Measurements from ENCODE around the gene NUP54. TPM values are rescaled to one million over a fixed set of nuclear protein-coding genes. Genes with fewer than 3 reads are reported as not detected.

NUP54 gene
- total RNA-seq, 2 donors from 2014 or later = 31.7 to 43.5 TPM

DNA sequence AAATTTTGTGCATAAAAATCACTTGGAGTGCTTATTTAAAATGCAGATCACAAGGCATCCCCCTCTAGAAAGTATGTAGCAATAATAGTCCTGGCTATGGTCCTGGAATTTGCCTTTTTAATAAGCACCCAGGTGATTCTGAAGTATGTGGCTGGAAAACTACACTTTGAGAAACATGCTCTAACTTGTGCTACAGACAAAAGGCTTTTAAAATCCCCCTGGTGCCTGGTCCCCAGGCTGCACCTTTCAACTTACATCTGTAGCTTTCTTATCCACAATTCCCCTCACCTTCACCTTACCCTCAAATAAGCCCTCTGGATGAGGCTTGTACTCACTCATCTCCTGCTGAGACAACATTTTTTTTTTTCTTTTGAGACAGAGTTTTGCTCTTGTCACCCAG is 52.6 kb downstream of the NUP54 start:
- intact Hi-C loops (cut with DNase I) = no loop called here
- H3K36me3 ChIP-seq = no peaks in the 10 kb centered on the region
- TF ChIP-seq POLR2AphosphoS5 (IDR thresholded peaks at IDR 0.05) = peak; percentile 49
- no peak for TF ChIP-seq POLR2A (IDR thresholded peaks at IDR 0.05)

DNA sequence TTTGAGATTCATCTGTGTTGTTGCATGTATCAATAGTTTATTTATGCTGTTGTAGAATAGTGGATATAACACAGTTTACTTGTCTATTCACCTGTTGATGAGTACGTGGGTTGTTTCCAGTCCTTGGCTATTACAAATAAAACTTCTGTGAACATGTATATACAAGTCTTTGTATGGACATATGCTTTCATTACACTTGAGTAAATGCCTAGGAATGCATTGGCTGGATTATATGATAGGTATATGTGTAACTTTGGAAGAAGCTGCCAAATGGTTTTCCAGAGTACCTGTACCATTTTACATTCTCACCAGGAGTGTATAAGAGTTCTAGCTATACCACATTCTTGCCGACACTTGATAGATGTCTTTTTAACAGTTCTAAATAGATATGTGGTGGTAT is 57.1 kb downstream of the NUP54 start:
- no peak for DNase-seq (ENCODE audit: low spot score)
- 45% methylated on average over 2 of the region's 2 CpGs for WGBS
- Histone ChIP-seq H3K27me3 (replicated peaks; ENCODE audit: insufficient read depth) (no peaks in the 10 kb centered on the region), H3K36me3 (no peaks in the 10 kb centered on the region), H3K4me1 (replicated peaks) (no peaks in the 10 kb centered on the region), H3K4me3 (no peak overlapping the region), H3K9me3 (no peaks in the 10 kb centered on the region), H3K27ac (peak overlapping the region in 1 of 2 donors; percentile 6)
- TF ChIP-seq, protein P1, sequence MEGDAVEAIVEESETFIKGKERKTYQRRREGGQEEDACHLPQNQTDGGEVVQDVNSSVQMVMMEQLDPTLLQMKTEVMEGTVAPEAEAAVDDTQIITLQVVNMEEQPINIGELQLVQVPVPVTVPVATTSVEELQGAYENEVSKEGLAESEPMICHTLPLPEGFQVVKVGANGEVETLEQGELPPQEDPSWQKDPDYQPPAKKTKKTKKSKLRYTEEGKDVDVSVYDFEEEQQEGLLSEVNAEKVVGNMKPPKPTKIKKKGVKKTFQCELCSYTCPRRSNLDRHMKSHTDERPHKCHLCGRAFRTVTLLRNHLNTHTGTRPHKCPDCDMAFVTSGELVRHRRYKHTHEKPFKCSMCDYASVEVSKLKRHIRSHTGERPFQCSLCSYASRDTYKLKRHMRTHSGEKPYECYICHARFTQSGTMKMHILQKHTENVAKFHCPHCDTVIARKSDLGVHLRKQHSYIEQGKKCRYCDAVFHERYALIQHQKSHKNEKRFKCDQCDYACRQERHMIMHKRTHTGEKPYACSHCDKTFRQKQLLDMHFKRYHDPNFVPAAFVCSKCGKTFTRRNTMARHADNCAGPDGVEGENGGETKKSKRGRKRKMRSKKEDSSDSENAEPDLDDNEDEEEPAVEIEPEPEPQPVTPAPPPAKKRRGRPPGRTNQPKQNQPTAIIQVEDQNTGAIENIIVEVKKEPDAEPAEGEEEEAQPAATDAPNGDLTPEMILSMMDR (IDR thresholded peaks at IDR 0.05) = no peak
- no peak for TF ChIP-seq POLR2AphosphoS5 (IDR thresholded peaks at IDR 0.05)
- intact Hi-C loops (cut with DNase I) = no loop called here

More for the DNA sequence above, 52.6 kb downstream of the NUP54 start:
- DNase-seq (ENCODE audit: low spot score) = peak; percentile 41
- H3K4me1 ChIP-seq (replicated peaks) = no peaks in the 10 kb centered on the region
- no peaks in the 10 kb centered on the region for H3K9me3 ChIP-seq
- H3K27ac ChIP-seq = no peak overlapping the region
- H3K27me3 ChIP-seq (replicated peaks; ENCODE audit: insufficient read depth) = no peaks in the 10 kb centered on the region
- no peak overlapping the region for H3K4me3 ChIP-seq

DNA sequence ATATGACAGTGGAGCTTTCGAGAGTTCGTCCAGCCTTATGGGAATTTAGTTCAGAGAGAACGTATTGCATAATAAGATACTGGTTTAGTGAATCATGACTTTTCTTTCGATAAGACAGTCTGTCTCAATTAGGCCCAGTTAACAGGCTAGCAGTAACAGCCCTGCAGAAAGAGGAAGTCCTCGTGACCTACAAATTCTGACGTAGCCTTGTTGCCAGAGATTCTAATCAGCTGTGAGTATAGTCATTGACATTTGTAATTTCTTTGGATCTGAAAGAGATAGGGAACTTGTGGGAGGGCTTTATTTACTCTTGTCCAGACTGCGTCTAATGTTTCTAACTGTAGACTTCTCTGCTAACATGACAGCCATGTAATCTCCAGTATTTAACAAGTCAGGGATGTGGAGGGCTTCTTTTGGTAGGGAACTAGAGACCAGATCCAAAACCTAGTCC is 57.9 kb downstream of the NUP54 start:
- no peak for TF ChIP-seq POLR2A (IDR thresholded peaks at IDR 0.05)
- TF ChIP-seq POLR2AphosphoS5 (IDR thresholded peaks at IDR 0.05) = peak; percentile 83
- TF ChIP-seq, protein P1 (IDR thresholded peaks at IDR 0.05) = no peak
- H3K9me3 ChIP-seq = no peaks in the 10 kb centered on the region
- H3K4me1 ChIP-seq (replicated peaks) = no peaks in the 10 kb centered on the region
- DNase-seq (ENCODE audit: low spot score) = peak; percentile 59
- intact Hi-C loops (cut with DNase I) = no loop called here
- no peaks in the 10 kb centered on the region for H3K36me3 ChIP-seq
- H3K4me3 ChIP-seq = no peak overlapping the region
- peak overlapping the region; percentile 6 to 27 for H3K27ac ChIP-seq
- WGBS = 9% methylated on average over 7 of the region's 7 CpGs
- H3K27me3 ChIP-seq (replicated peaks; ENCODE audit: insufficient read depth) = no peaks in the 10 kb centered on the region

DNA sequence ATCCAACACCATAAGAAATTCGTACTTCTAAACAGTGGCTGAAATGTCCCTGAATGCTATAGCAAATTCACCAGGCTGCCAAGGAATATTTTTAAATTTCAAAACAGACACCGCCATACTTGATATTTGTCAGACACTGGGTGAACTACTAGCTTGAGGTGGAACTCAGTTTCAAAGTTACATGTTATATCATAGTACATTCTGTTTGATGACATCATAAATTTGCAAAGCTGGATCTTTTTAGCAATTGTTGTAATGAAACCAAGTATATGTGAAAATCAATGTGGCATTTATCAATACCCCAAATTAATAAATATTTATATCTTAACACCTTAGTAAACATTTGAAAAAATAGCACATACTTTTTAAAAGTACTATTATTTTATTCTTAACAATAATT is 59.5 kb downstream of the NUP54 start:
- no peak overlapping the region for H3K27ac ChIP-seq
- H3K27me3 ChIP-seq (replicated peaks; ENCODE audit: insufficient read depth) = no peaks in the 10 kb centered on the region
- no peak overlapping the region for H3K4me3 ChIP-seq
- DNase-seq (ENCODE audit: low spot score) = no peak
- no peaks in the 10 kb centered on the region for H3K9me3 ChIP-seq
- H3K4me1 ChIP-seq (replicated peaks) = no peaks in the 10 kb centered on the region
- no peak for TF ChIP-seq POLR2A (IDR thresholded peaks at IDR 0.05)
- TF ChIP-seq POLR2AphosphoS5 (IDR thresholded peaks at IDR 0.05) = no peak
- TF ChIP-seq, protein P1 (IDR thresholded peaks at IDR 0.05) = no peak
- WGBS = 100% methylated on average over 2 of the region's 2 CpGs
- intact Hi-C loops (cut with DNase I) = loop anchor here (5.0 kb wide), 1 partner anchor 91 kb away; no protein-coding TSS in a partner anchor
- H3K36me3 ChIP-seq = no peaks in the 10 kb centered on the region

DNA sequence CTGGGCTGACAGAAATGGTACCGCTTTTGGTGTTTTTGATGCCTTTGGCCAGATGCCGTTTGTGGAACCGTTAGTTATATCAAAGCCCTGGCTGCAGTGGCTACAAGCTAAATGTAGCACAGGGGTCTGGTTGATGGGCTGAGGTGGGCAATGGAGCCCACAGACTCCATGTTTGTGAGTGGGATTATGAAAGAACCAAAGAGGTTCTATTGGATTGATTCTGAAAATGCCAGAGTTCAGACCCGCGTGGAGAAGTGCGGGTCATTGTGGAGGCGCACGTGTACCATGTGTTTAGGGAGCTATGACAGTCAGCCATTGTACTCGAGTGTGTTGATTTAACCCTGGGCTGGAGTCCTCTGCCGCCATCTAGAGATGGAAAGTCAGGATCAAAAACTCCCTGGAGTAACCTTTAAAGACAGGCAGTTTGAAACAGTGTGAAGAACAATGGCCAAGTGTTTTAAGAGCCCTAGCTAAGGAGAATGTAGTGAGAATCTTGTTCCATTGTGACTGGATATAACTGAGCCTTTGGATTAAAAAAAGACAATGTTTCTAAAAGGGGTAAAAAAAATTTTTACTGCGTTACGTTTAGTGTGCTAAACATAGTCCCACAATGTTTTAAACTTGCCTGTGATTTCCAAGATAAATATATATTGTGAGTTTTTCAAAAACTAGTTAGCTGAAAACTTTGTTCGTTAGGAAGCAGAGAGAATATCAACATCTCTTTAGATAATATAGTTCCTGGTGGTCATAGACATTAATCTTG is 61.0 kb downstream of the NUP54 start:
- no peak for TF ChIP-seq POLR2A (IDR thresholded peaks at IDR 0.05)
- peak; percentile 22 for TF ChIP-seq POLR2AphosphoS5 (IDR thresholded peaks at IDR 0.05)
- TF ChIP-seq, protein P1 (IDR thresholded peaks at IDR 0.05) = peak in 2 of 4 experiments; percentile 48 to 52
- 22% methylated on average over 13 of the region's 13 CpGs for WGBS
- H3K4me3 ChIP-seq = no peak overlapping the region
- H3K9me3 ChIP-seq = no peaks in the 10 kb centered on the region
- H3K36me3 ChIP-seq = no peaks in the 10 kb centered on the region
- H3K27me3 ChIP-seq (replicated peaks; ENCODE audit: insufficient read depth) = no peaks in the 10 kb centered on the region
- no peak overlapping the region for H3K27ac ChIP-seq
- intact Hi-C loops (cut with DNase I) = loop anchor here (5.0 kb wide), 1 partner anchor 90 kb away; no protein-coding TSS in a partner anchor
- peak; percentile 41 for DNase-seq (ENCODE audit: low spot score)
- H3K4me1 ChIP-seq (replicated peaks) = no peaks in the 10 kb centered on the region

All from prostate gland (tissue), 2 donors.